Endothelial cell of umbilical vein (primary cell): ENCODE data around the gene HDAC7. TPM values are rescaled to one million over a fixed set of nuclear protein-coding genes. Genes with fewer than 3 reads are reported as not detected.

Source experiments
- BruUV-seq: library from RNA; stranded (reverse); fragments of 400-500 nt; replicated peaks from 2 replicates; lab custom pipeline; 2021; lab: Mats Ljungman, UMichigan
- CTCF ChIA-PET: fragments of 300-600, 350-600 bp; sonication (Branson Sonifier 250); formaldehyde crosslinking; loops from one replicate; lab custom pipeline; 2021; ENCODE audit warnings: antibody characterized with exemption, inconsistent platforms; lab: Charles Lee
- POLR2A ChIA-PET: fragments of 300-600, 350-600 bp; sonication (Branson Sonifier 250); formaldehyde crosslinking; loops from one replicate; lab custom pipeline; 2021; ENCODE audit warnings: antibody characterized with exemption, inconsistent platforms; lab: Charles Lee
- DNase-seq: peaks from one replicate; pipeline ENCODE4 v3.0.0-alpha.2; 2011; ENCODE audit warnings: low read depth, low spot score
- FAIRE-seq: peaks from 2 replicates; lab custom pipeline; 2011; peaks lifted over from hg19 to GRCh38; lab: Jason Lieb, UNC
- H2AFZ ChIP-seq: 2 replicates; pipeline ENCODE4 v1.6.0; 2012; ENCODE audit warnings: low read depth, low read length, control low read depth, inconsistent platforms
- H3K27ac ChIP-seq: 2 replicates; pipeline ENCODE4 v1.5.1; 2011; ENCODE audit warnings: low read depth, mild to moderate bottlenecking, control low read depth, low read length, moderate library complexity; ENCODE audit not compliant: insufficient read depth
- H3K27me3 ChIP-seq, 2 experiments: 2 replicates each; pipeline versions ENCODE4 v1.6.0 to v1.6.1; 2011; ENCODE audit warnings: low read length in 2 of 2, mixed read lengths in 1 of 2; ENCODE audit not compliant: control insufficient read depth in 2 of 2, insufficient read depth in 2 of 2
- H3K36me3 ChIP-seq, 2 experiments: 2 replicates in 1 of 2; 3 replicates in 1 of 2; pipeline ENCODE4 v1.5.1; 2011; ENCODE audit warnings: low read length in 2 of 2, mild to moderate bottlenecking in 1 of 2, moderate library complexity in 1 of 2; ENCODE audit not compliant: control insufficient read depth in 2 of 2, insufficient read depth in 2 of 2; ENCODE audit errors: extremely low read depth in 1 of 2
- H3K4me1 ChIP-seq: 3 replicates; pipeline ENCODE4 v1.5.1; 2011; ENCODE audit warnings: mild to moderate bottlenecking, low read length; ENCODE audit not compliant: control insufficient read depth, insufficient read depth; ENCODE audit errors: extremely low read depth
- H3K4me2 ChIP-seq: 2 replicates; pipeline ENCODE4 v1.6.1; 2011; ENCODE audit warnings: low read length, control low read depth, mixed read lengths; ENCODE audit not compliant: insufficient read depth
- H3K4me3 ChIP-seq, 3 experiments: fragments of 200-600 bp in 1 of 3; sonication (generic), shearing (Covaris generic) in 1 of 3; replicated peaks in 1 of 3; 2 replicates each; pipeline ENCODE4 v1.5.1; 2011 to 2016; ENCODE audit warnings: control low read depth in 3 of 3, low read length in 3 of 3, mild to moderate bottlenecking in 2 of 3, inconsistent platforms in 1 of 3, low read depth in 1 of 3, moderate library complexity in 1 of 3; ENCODE audit not compliant: insufficient read depth in 1 of 3
- H3K79me2 ChIP-seq: 2 replicates; pipeline ENCODE4 v1.6.0; 2012; ENCODE audit warnings: low read length, inconsistent platforms; ENCODE audit not compliant: control insufficient read depth, insufficient read depth
- H3K9ac ChIP-seq: replicated peaks from 2 replicates; pipeline ENCODE3; 2011; ENCODE audit warnings: low read length, control low read depth; ENCODE audit not compliant: insufficient read depth; ENCODE audit errors: extremely low read depth
- H3K9me1 ChIP-seq: replicated peaks from 3 replicates; pipeline ENCODE4 v1.6.0; 2011; ENCODE audit warnings: mild to moderate bottlenecking, low read length; ENCODE audit not compliant: control insufficient read depth, insufficient read depth; ENCODE audit errors: extremely low read depth
- H3K9me3 ChIP-seq: replicated peaks from 2 replicates; pipeline ENCODE4 v1.5.1; 2012; ENCODE audit warnings: low read length, inconsistent platforms; ENCODE audit not compliant: control insufficient read depth, insufficient read depth
- H4K20me1 ChIP-seq: replicated peaks from 2 replicates; pipeline ENCODE3; 2011; ENCODE audit warnings: mild to moderate bottlenecking, low read length; ENCODE audit not compliant: control insufficient read depth, insufficient read depth; ENCODE audit errors: extremely low read depth
- CTCF ChIP-seq, 2 donors: IDR thresholded peaks; 1 replicate in 1 of 2; 2 replicates in 1 of 2; pipeline ENCODE4 v1.5.1; 2011; ENCODE audit warnings: low read length in 2 of 2, mild to moderate bottlenecking in 2 of 2, moderate library complexity in 2 of 2, control low read depth in 1 of 2, inconsistent platforms in 1 of 2, low read depth in 1 of 2; ENCODE audit not compliant: insufficient read depth in 1 of 2; ENCODE audit errors: extremely low read depth in 1 of 2
- EZH2 ChIP-seq: IDR thresholded peaks from 2 replicates; pipeline ENCODE4 v1.6.1; 2012; ENCODE audit warnings: borderline replicate concordance, low read depth, mild to moderate bottlenecking, moderate library complexity, low read length, inconsistent platforms; ENCODE audit not compliant: severe bottlenecking
- FOS ChIP-seq: IDR thresholded peaks from 2 replicates; pipeline ENCODE4 v1.6.1; 2011; ENCODE audit warnings: mild to moderate bottlenecking, low read length, moderate library complexity, borderline replicate concordance; ENCODE audit not compliant: insufficient read depth
- GATA2 ChIP-seq: IDR thresholded peaks from 2 replicates; pipeline ENCODE4 v1.7.0; 2011; ENCODE audit warnings: low read depth, mild to moderate bottlenecking, moderate library complexity, mixed read lengths, low read length; ENCODE audit not compliant: insufficient read length, insufficient read depth
- JUN ChIP-seq: IDR thresholded peaks from 2 replicates; pipeline ENCODE4 v1.6.1; 2011; ENCODE audit warnings: borderline replicate concordance, low read depth; ENCODE audit not compliant: insufficient read length, insufficient read depth
- MYC ChIP-seq: IDR thresholded peaks from one replicate; pipeline ENCODE4 v1.6.1; 2011; ENCODE audit warnings: mild to moderate bottlenecking, low read depth, low read length
- POLR2A ChIP-seq: IDR thresholded peaks from 2 replicates; pipeline ENCODE4 v1.6.1; 2012; ENCODE audit warnings: low read depth, mild to moderate bottlenecking, control low read depth, low read length
- POLR2AphosphoS5 ChIP-seq: IDR thresholded peaks from 2 replicates; pipeline ENCODE4 v1.6.1; 2012; ENCODE audit warnings: low read depth, mild to moderate bottlenecking, control low read depth, low read length, moderate library complexity; ENCODE audit not compliant: insufficient read depth
- dilution Hi-C: fragments of 300-500 bp; cut with MboI; formaldehyde crosslinking; loops from one replicate; pipeline ENCODE4 v1.15.0; 2019; ENCODE audit warnings: low sequenced_read_pairs; ENCODE audit not compliant: extremely low pct_ligation_motif_present
- intact Hi-C: fragments of 100-400 bp; cut with micrococcal nuclease; formaldehyde crosslinking; loops from one replicate; pipeline ENCODE4 v1.10.0; 2022
- polyA plus RNA-seq, 4 experiments: library from polyadenylated mRNA; depleted of rRNA in 3 of 4; stranded (reverse) in 3 of 4; unstranded in 1 of 4; fragments of >200 nt; gene quantifications; 2 replicates each; pipeline versions ENCODE4 v1.2.1 to v1.2.3, GENCODE V29; 2011 to 2012; ENCODE audit warnings: missing spikeins in 1 of 4
- total RNA-seq: library from RNA; stranded (reverse); gene quantifications from 2 replicates; pipeline ENCODE4 v1.2.3, GENCODE V29; 2021
- TF ChIP-seq, protein P1 (sequence below): IDR thresholded peaks from 2 replicates; pipeline ENCODE4 v1.6.1; 2011; ENCODE audit not compliant: insufficient read depth, insufficient read length

HDAC7 gene
- total and polyA plus RNA-seq, 2 donors (not counting 3 experiments of a cell fraction or from before 2014, with no cell fraction given): 119 to 249 TPM

DNA sequence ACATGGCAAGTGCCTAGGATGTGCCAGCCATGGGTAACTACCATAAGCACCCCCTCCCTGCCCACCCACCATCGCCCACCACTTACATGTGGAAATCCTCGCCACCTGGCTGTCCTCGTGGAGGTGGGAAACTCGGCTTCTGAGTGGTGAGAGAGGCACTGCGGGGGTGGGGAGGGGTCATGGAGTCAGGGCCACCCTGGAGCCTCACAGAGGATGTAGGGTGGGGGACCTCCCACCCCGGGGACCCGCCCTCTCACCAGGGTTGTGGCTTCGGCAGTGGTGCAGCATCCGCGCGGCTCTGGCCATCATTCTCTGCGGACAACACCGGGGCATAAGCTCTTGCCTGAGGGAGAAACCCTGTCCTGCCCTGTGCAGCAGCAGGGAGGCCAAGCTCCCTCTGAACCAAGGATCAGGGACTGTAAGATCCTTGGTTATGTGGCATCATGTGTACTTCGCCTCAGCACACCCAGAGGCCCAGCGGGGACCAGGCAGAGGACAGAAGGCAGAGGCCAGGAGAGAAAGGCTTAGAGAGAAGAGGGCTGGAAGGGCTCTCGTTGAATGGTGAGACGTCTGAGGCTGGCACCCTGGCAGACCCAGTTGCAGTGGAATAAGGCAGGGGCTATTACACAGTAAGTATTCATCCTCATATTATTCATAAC, 81.6 kb downstream of the HDAC7 start:
- TF ChIP-seq POLR2A: no peak
- TF ChIP-seq, protein P1, sequence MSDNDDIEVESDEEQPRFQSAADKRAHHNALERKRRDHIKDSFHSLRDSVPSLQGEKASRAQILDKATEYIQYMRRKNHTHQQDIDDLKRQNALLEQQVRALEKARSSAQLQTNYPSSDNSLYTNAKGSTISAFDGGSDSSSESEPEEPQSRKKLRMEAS: no peak
- TF ChIP-seq EZH2: no peak
- TF ChIP-seq CTCF (IDR thresholded peaks at IDR 0.05; ENCODE audit: extremely low read depth in 1 of 2, insufficient read depth in 1 of 2, low read depth in 1 of 2, low read length in 2 of 2): no peak
- no peak for TF ChIP-seq JUN
- no peak for TF ChIP-seq FOS
- no peak for TF ChIP-seq MYC
- TF ChIP-seq POLR2AphosphoS5: no peak
- no peak for TF ChIP-seq GATA2
- intact Hi-C loops: no loop called here
- no peak for DNase-seq
- FAIRE-seq: no peak
- H3K4me3 ChIP-seq: no peak overlapping the region
- H3K27me3 ChIP-seq: no peaks in the 10 kb centered on the region
- H3K27ac ChIP-seq: no peak overlapping the region
- no peak overlapping the region for H3K4me2 ChIP-seq
- H4K20me1 ChIP-seq: no peaks in the 10 kb centered on the region
- no TSS peak for BruUV-seq
- dilution Hi-C loops: no loop called here
- H3K9me1 ChIP-seq: no peaks in the 10 kb centered on the region
- H2AFZ ChIP-seq: no peak overlapping the region
- no peaks in the 10 kb centered on the region for H3K79me2 ChIP-seq
- H3K36me3 ChIP-seq: peaks cover 0 to 16% of the 10 kb centered on the region in 2 experiments
- H3K9ac ChIP-seq: no peak overlapping the region
- ChIA-PET CTCF (interaction anchor here (1.0 to 10.4 kb wide), 6 partner anchors 20 to 100 kb away, joined by 3 to 385 read pairs (median 6); partner anchors contain the start of genes RAPGEF3 and SLC48A1), POLR2A (no interaction called here)
- no peaks in the 10 kb centered on the region for H3K9me3 ChIP-seq
- H3K4me1 ChIP-seq: peaks cover 14% of the 10 kb centered on the region
